ENCODE data around the gene MX2. TPM values are rescaled to one million over a fixed set of nuclear protein-coding genes. Genes with fewer than 3 reads are reported as not detected.

MX2 gene
- total and polyA plus RNA-seq, 4 donors = 0.69 to 4.7 (median 2.2) TPM

DNA sequence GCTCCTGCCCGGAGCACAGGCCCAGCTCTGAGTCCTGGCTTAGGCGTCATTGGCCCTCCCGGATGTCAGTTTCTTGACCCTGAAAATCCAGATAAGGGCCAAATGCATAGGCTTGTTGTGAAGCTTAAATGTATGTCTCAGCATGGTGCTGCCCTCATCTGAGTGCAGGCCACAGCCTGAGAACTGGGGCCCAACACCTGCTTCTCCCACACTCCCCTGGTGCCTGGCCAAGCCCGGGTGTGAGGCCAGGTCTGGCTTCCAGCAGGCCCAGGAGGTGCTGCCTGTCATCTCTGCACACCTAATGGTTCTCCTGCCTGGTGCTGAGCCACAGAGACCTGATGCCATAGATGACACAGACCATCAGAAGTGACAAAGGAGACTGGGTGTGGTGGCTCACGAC is 14.0 kb downstream of the MX2 start:
- no peak overlapping the region for H3K27ac ChIP-seq (ENCODE audit: low read depth in 1 of 2, low read length in 2 of 2)
- no peak for DNase-seq (ENCODE audit: low spot score)
- H3K27me3 ChIP-seq (ENCODE audit: control insufficient read depth in 4 of 4, insufficient read depth in 4 of 4, low read length in 3 of 4) = peaks cover 0 to 3% (median 0%) of the 10 kb centered on the region in 4 donors
- no peak overlapping the region for H3K4me3 ChIP-seq (ENCODE audit: low read depth in 1 of 3, low read length in 3 of 3)
- no peaks in the 10 kb centered on the region for H3K36me3 ChIP-seq (ENCODE audit: control insufficient read depth in 4 of 4, insufficient read depth in 3 of 4, low read depth in 1 of 4, low read length in 3 of 4)
- 83% methylated on average over 5 of the region's 5 CpGs for WGBS
- no peak overlapping the region for H3K9ac ChIP-seq (ENCODE audit: low read depth in 1 of 2, low read length in 2 of 2)
- TF ChIP-seq, protein P1, sequence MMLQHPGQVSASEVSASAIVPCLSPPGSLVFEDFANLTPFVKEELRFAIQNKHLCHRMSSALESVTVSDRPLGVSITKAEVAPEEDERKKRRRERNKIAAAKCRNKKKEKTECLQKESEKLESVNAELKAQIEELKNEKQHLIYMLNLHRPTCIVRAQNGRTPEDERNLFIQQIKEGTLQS (IDR thresholded peaks at IDR 0.05) = no peak
- TF ChIP-seq HNF4G (IDR thresholded peaks at IDR 0.05) = no peak
- TF ChIP-seq TAF1 (conservative IDR thresholded peaks at IDR 0.05) = no peak
- TF ChIP-seq JUND (IDR thresholded peaks at IDR 0.05) = no peak
- no peak for TF ChIP-seq YY1 (IDR thresholded peaks at IDR 0.05)
- TF ChIP-seq, protein P2, sequence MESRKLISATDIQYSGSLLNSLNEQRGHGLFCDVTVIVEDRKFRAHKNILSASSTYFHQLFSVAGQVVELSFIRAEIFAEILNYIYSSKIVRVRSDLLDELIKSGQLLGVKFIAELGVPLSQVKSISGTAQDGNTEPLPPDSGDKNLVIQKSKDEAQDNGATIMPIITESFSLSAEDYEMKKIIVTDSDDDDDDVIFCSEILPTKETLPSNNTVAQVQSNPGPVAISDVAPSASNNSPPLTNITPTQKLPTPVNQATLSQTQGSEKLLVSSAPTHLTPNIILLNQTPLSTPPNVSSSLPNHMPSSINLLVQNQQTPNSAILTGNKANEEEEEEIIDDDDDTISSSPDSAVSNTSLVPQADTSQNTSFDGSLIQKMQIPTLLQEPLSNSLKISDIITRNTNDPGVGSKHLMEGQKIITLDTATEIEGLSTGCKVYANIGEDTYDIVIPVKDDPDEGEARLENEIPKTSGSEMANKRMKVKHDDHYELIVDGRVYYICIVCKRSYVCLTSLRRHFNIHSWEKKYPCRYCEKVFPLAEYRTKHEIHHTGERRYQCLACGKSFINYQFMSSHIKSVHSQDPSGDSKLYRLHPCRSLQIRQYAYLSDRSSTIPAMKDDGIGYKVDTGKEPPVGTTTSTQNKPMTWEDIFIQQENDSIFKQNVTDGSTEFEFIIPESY (IDR thresholded peaks at IDR 0.05) = no peak
- TF ChIP-seq HNF4A (conservative IDR thresholded peaks at IDR 0.05) = no peak
- TF ChIP-seq CTCF (IDR thresholded peaks at IDR 0.05; ENCODE audit: low read depth, low read length, missing input control) = no peak
- no peak for TF ChIP-seq NR2F2 (IDR thresholded peaks at IDR 0.05)
- TF ChIP-seq FOXA2 (IDR thresholded peaks at IDR 0.05) = no peak
- no peaks in the 10 kb centered on the region for H3K9me3 ChIP-seq (ENCODE audit: control insufficient read depth in 4 of 4, low read length in 3 of 4)
- H3K4me1 ChIP-seq (ENCODE audit: control insufficient read depth in 4 of 4, insufficient read depth in 4 of 4, low read length in 3 of 4) = no peaks in the 10 kb centered on the region

- Histone ChIP-seq H3K27me3 (ENCODE audit: control insufficient read depth in 4 of 4, insufficient read depth in 4 of 4, low read length in 3 of 4) (no peaks in the 10 kb centered on the region), H3K4me3 (ENCODE audit: low read depth in 1 of 3, low read length in 3 of 3) (no peak overlapping the region), H3K36me3 (ENCODE audit: control insufficient read depth in 4 of 4, insufficient read depth in 3 of 4, low read depth in 1 of 4, low read length in 3 of 4) (no peaks in the 10 kb centered on the region), H3K4me1 (ENCODE audit: control insufficient read depth in 4 of 4, insufficient read depth in 4 of 4, low read length in 3 of 4) (no peaks in the 10 kb centered on the region), H3K9ac (ENCODE audit: low read depth in 1 of 2, low read length in 2 of 2) (no peak overlapping the region), H3K9me3 (ENCODE audit: control insufficient read depth in 4 of 4, low read length in 3 of 4) (no peaks in the 10 kb centered on the region), H3K27ac (ENCODE audit: low read depth in 1 of 2, low read length in 2 of 2) (no peak overlapping the region)
- 88% methylated on average over 16 of the region's 16 CpGs for WGBS
- TF ChIP-seq EGR1 (IDR thresholded peaks at IDR 0.05; ENCODE audit: low read depth in 2 of 2) = no peak
- no peak for TF ChIP-seq HNF4A (conservative IDR thresholded peaks at IDR 0.05)
- TF ChIP-seq NR2F2 (IDR thresholded peaks at IDR 0.05) = no peak
- no peak for TF ChIP-seq TAF1 (conservative IDR thresholded peaks at IDR 0.05)
- TF ChIP-seq, protein P2 (IDR thresholded peaks at IDR 0.05) = no peak
- no peak for TF ChIP-seq JUND (IDR thresholded peaks at IDR 0.05)
- no peak for TF ChIP-seq CTCF (IDR thresholded peaks at IDR 0.05; ENCODE audit: low read depth, low read length, missing input control)
- TF ChIP-seq, protein P3, sequence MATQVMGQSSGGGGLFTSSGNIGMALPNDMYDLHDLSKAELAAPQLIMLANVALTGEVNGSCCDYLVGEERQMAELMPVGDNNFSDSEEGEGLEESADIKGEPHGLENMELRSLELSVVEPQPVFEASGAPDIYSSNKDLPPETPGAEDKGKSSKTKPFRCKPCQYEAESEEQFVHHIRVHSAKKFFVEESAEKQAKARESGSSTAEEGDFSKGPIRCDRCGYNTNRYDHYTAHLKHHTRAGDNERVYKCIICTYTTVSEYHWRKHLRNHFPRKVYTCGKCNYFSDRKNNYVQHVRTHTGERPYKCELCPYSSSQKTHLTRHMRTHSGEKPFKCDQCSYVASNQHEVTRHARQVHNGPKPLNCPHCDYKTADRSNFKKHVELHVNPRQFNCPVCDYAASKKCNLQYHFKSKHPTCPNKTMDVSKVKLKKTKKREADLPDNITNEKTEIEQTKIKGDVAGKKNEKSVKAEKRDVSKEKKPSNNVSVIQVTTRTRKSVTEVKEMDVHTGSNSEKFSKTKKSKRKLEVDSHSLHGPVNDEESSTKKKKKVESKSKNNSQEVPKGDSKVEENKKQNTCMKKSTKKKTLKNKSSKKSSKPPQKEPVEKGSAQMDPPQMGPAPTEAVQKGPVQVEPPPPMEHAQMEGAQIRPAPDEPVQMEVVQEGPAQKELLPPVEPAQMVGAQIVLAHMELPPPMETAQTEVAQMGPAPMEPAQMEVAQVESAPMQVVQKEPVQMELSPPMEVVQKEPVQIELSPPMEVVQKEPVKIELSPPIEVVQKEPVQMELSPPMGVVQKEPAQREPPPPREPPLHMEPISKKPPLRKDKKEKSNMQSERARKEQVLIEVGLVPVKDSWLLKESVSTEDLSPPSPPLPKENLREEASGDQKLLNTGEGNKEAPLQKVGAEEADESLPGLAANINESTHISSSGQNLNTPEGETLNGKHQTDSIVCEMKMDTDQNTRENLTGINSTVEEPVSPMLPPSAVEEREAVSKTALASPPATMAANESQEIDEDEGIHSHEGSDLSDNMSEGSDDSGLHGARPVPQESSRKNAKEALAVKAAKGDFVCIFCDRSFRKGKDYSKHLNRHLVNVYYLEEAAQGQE (IDR thresholded peaks at IDR 0.05) = no peak
- no peak for TF ChIP-seq YY1 (IDR thresholded peaks at IDR 0.05)
- TF ChIP-seq RXRA (IDR thresholded peaks at IDR 0.05) = no peak
- TF ChIP-seq FOXA1 (IDR thresholded peaks at IDR 0.05) = no peak
- no peak for TF ChIP-seq RAD21 (IDR thresholded peaks at IDR 0.05)
- TF ChIP-seq MAX (IDR thresholded peaks at IDR 0.05) = no peak
- TF ChIP-seq, protein P1 (IDR thresholded peaks at IDR 0.05) = no peak
- no peak for TF ChIP-seq GABPA (IDR thresholded peaks at IDR 0.05 in 1 of 2, conservative IDR thresholded peaks at IDR 0.05 in 1 of 2)
- TF ChIP-seq FOXA2 (IDR thresholded peaks at IDR 0.05) = no peak
- no peak for TF ChIP-seq HNF4G (IDR thresholded peaks at IDR 0.05)
- TF ChIP-seq SP1 (IDR thresholded peaks at IDR 0.05) = no peak
- DNase-seq (ENCODE audit: low spot score) = no peak
These were observed 15.9 kb downstream of the MX2 start for GRCh38 chr21:41377715-41378114.
